HepG2 (cell line): ENCODE results near the gene SSNA1. TPM values are rescaled to one million over a fixed set of nuclear protein-coding genes. Genes with fewer than 3 reads are reported as not detected.
A peak's percentile ranks its signal among the peaks of the same experiment; 100 is the strongest.

Experiments used
- ATAC-seq: fragments of 200-7000 bp; cut with Tn5 transposase; 3 replicates; pipeline ENCODE4 v1.9.1; 2020; ENCODE audit warnings: mild to moderate bottlenecking, moderate library complexity
- BruUV-seq: library from RNA; stranded (reverse); fragments of 400-500 nt; replicated peaks from 2 replicates; lab custom pipeline; 2021; lab: Mats Ljungman, UMichigan
- CTCF ChIA-PET: fragments of 300-600 bp; formaldehyde crosslinking; extraction: SDS; loops from one replicate; lab custom pipeline; 2021; ENCODE audit warnings: low total read pairs, inconsistent platforms, low intra/inter-chr PET ratio; lab: Yijun Ruan, JAX
- POLR2A ChIA-PET: fragments of 350-600 bp; sonication (Branson Sonifier 250); formaldehyde crosslinking; loops from one replicate; lab custom pipeline; 2020; ENCODE audit warnings: antibody characterized with exemption, inconsistent platforms; lab: Yijun Ruan, JAX
- DNase-seq: peaks from one replicate; pipeline ENCODE4 v3.0.0-alpha.2; 2015; ENCODE audit warnings: low spot score
- FAIRE-seq: peaks from 3 replicates; lab custom pipeline; 2011; peaks lifted over from hg19 to GRCh38; lab: Jason Lieb, UNC
- H2AFZ ChIP-seq: one replicate; pipeline ENCODE4 v1.6.1; 2011; ENCODE audit warnings: low read length, inconsistent platforms
- H3K27ac ChIP-seq: fragments of 300-600 bp; 3 replicates; pipeline ENCODE4 v1.8.0; 2011; ENCODE audit warnings: mixed run types, mild to moderate bottlenecking, mixed read lengths, low read length, inconsistent platforms; ENCODE audit not compliant: insufficient read depth; ENCODE audit errors: extremely low read length
- H3K27me3 ChIP-seq, 2 experiments: fragments of 200-600 bp in 1 of 2; 2 replicates in 1 of 2; 3 replicates in 1 of 2; pipeline versions ENCODE4 v1.6.0 to v1.8.0; 2011; ENCODE audit warnings: low read length in 2 of 2, mild to moderate bottlenecking in 2 of 2, moderate library complexity in 2 of 2, inconsistent platforms in 1 of 2; ENCODE audit not compliant: insufficient read depth in 2 of 2, control insufficient read depth in 1 of 2
- H3K36me3 ChIP-seq, 2 experiments: fragments of 200-600 bp in 1 of 2; replicated peaks in 1 of 2; 2 replicates in 1 of 2; 3 replicates in 1 of 2; pipeline versions ENCODE4 v1.5.1 to v1.8.0; 2011; ENCODE audit warnings: low read length in 2 of 2, inconsistent platforms in 1 of 2; ENCODE audit not compliant: insufficient read depth in 2 of 2, control insufficient read depth in 1 of 2
- H3K4me1 ChIP-seq: 2 replicates; pipeline ENCODE4 v1.5.1; 2012; ENCODE audit warnings: low read length, inconsistent platforms; ENCODE audit not compliant: insufficient read depth
- H3K4me2 ChIP-seq: 2 replicates; pipeline ENCODE4 v1.6.0; 2011; ENCODE audit warnings: low read depth, low read length, inconsistent platforms
- H3K4me3 ChIP-seq, 3 experiments: fragments of 200-600 bp in 1 of 3; sonication (generic), shearing (Covaris generic) in 1 of 3; replicated peaks in 1 of 3; 2 replicates each; pipeline ENCODE4 v1.5.1; 2011 to 2016; ENCODE audit warnings: low read length in 3 of 3, inconsistent platforms in 2 of 3, low read depth in 2 of 3, mild to moderate bottlenecking in 2 of 3, control low read depth in 1 of 3, mixed read lengths in 1 of 3; ENCODE audit not compliant: insufficient read depth in 1 of 3
- H3K79me2 ChIP-seq: one replicate; pipeline ENCODE4 v1.6.1; 2011; ENCODE audit warnings: low read length, inconsistent platforms; ENCODE audit not compliant: insufficient read depth
- H3K9ac ChIP-seq: 2 replicates; pipeline ENCODE4 v1.6.0; 2011; ENCODE audit warnings: mild to moderate bottlenecking, low read depth, low read length, inconsistent platforms; ENCODE audit not compliant: insufficient read depth
- H3K9me3 ChIP-seq: 2 replicates; pipeline ENCODE4 v1.5.1; 2012; ENCODE audit warnings: mild to moderate bottlenecking, low read length
- H4K20me1 ChIP-seq: 2 replicates; pipeline ENCODE4 v1.6.0; 2011; ENCODE audit warnings: inconsistent platforms, mild to moderate bottlenecking, low read length, moderate library complexity; ENCODE audit not compliant: insufficient read depth
- SP1 ChIP-seq, 2 experiments: fragments of 450-650 bp in 1 of 2; sonication (generic) in 1 of 2; formaldehyde crosslinking in 1 of 2; IDR thresholded peaks; 2 replicates each; pipeline versions ENCODE4 v1.4.0 to v1.6.1; 2016 to 2020; ENCODE audit warnings: missing genetic modification reagents in 1 of 2
- ZNF432 ChIP-seq: sonication (generic); formaldehyde crosslinking; IDR thresholded peaks from 2 replicates; pipeline ENCODE4 v1.5.0; 2020; ENCODE audit warnings: missing genetic modification reagents, mild to moderate bottlenecking, borderline replicate concordance
- WGBS: methylation state at CpG from one replicate; pipeline ENCODE4 v1.1.6; 2017; ENCODE audit warnings: low lambda C conversion rate; 5-methylcytosine and 5-hydroxymethylcytosine counted together
- in situ Hi-C: cut with HindIII; loops from 2 replicates; pipeline ENCODE4 v1.10.0; 2017; ENCODE audit warnings: low pct_unique_long_range_greater_than_20kb; ENCODE audit not compliant: extremely low pct_ligation_motif_present
- intact Hi-C: fragments of 100-400 bp; cut with micrococcal nuclease; formaldehyde crosslinking; loops from one replicate; pipeline ENCODE4 v1.10.0; 2022; ENCODE audit not compliant: unreplicated experiment
- polyA plus RNA-seq, 8 experiments: library from polyadenylated mRNA; depleted of rRNA in 3 of 8; stranded (reverse) in 7 of 8; unstranded in 1 of 8; fragments of >200 nt; fragmentation: Illumina TruSeq in 4 of 8; extraction: Trizol in 4 of 8; gene quantifications; 2 replicates each; pipeline versions ENCODE4 v1.2.1 to v1.2.3, GENCODE V29; 2011 to 2016; ENCODE audit warnings: low read depth in 4 of 8, missing spikeins in 1 of 8, mixed read lengths in 1 of 8; ENCODE audit not compliant: insufficient read depth in 1 of 8
- total RNA-seq, 5 experiments: library from RNA; depleted of rRNA; stranded (reverse); fragments of >200 nt; fragmentation: Illumina TruSeq; extraction: Trizol; gene quantifications; 2 replicates each; pipeline ENCODE4 v1.2.3, GENCODE V29; 2016; ENCODE audit warnings: low read depth in 1 of 5
- TF ChIP-seq, protein P1 (sequence below): sonication (generic); formaldehyde crosslinking; IDR thresholded peaks from 2 replicates; pipeline ENCODE4 v1.4.0; 2020; ENCODE audit warnings: mild to moderate bottlenecking, missing genetic modification reagents
- TF ChIP-seq, protein P2 (sequence below): sonication (generic); IDR thresholded peaks from 2 replicates; pipeline ENCODE4 v1.6.1; 2016; ENCODE audit warnings: low read depth, borderline replicate concordance
- TF ChIP-seq, protein P3 (sequence below): sonication (generic); formaldehyde crosslinking; IDR thresholded peaks from 2 replicates; pipeline ENCODE4 v1.4.0; 2020; ENCODE audit warnings: missing genetic modification reagents
- TF ChIP-seq, protein P4 (sequence below): sonication (generic); formaldehyde crosslinking; IDR thresholded peaks from 2 replicates; pipeline ENCODE4 v1.9.0; 2021; ENCODE audit warnings: missing genetic modification reagents, mild to moderate bottlenecking, borderline replicate concordance
- TF ChIP-seq, protein P5 (sequence below): sonication (generic); formaldehyde crosslinking; IDR thresholded peaks from 2 replicates; pipeline ENCODE4 v1.5.1; 2020; ENCODE audit warnings: mild to moderate bottlenecking, missing genetic modification reagents, moderate library complexity

Gene SSNA1
- total and polyA plus RNA-seq, 2 of the 13 experiments (the other 11 are each of a cell fraction or from before 2014, with no cell fraction given) = 35.9 to 49.4 TPM

DNA sequence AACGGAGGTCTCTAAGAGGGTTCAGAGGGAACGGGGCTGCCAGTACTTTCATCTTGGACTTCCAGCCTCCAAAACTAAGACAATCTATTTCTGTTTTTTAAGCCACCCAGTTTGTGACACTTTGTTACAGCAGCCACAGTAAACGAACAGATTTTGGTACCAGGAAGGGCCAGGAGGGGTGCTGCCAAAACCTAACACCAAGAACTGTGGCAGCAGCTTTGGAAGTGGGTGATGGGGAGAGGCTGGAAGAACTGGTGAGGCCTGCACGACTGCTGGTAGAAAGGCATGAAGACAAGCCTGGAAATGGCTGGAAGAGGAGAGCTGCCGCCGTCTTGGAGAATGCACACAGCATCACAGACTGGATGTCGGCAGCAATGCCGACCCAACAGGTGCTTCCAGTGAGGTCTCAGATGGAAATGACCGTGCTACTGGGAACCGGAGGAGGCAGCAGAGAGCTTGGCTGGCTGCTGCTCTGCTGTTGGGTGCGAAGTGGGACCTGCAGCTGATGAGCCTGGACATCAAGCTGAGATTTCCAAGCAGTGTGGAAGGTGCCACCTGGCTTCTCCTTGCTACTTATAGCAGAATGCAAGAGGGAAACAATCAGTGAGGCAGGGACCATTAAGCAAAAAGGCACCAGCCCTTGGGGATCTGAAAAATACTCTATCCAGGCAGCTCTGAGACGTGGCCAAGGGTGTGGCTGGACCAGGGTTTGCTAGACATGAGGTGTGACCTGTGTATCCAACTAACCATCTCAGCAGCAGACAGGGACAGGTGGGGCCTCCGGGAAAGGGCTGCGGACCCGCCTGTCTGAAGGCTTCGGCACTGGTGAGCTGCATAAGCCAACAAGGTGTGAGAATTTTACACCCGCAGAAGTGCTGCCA, 11.9 kb upstream of the SSNA1 start:
- ChIA-PET POLR2A (interaction anchor here (0.8 to 1.6 kb wide), 8 partner anchors 12 to 101 kb away, joined by 3 to 7 read pairs (median 3); partner anchors contain the start of genes ANAPC2, MAN1B1, RNF224 and SSNA1), CTCF (interaction anchor here (1.1 to 1.5 kb wide), 3 partner anchors 51 to 60 kb away, joined by 3 to 8 read pairs (median 3); partner anchors contain the start of gene RNF224)
- Histone ChIP-seq H3K4me1 (no peaks in the 10 kb centered on the region), H3K9me3 (no peaks in the 10 kb centered on the region), H3K79me2 (no peaks in the 10 kb centered on the region), H3K4me2 (no peak overlapping the region), H3K36me3 (peaks cover 8 to 11% of the 10 kb centered on the region in 2 experiments; a peak in 4 of 5 replicates), H2AFZ (no peak overlapping the region), H4K20me1 (no peaks in the 10 kb centered on the region), H3K27me3 (peaks cover 0 to 7% of the 10 kb centered on the region in 2 experiments; a peak in 2 of 5 replicates), H3K27ac (no peak overlapping the region), H3K4me3 (no peak overlapping the region), H3K9ac (no peak overlapping the region)
- intact Hi-C loops = loop anchor here (10.0 kb wide), 1 partner anchor 62 kb away; the partner anchor contains the start of gene DPP7
- WGBS = 36% methylated on average over 13 of the region's 17 CpGs
- BruUV-seq = no TSS peak
- ATAC-seq (peak; percentile 69), FAIRE-seq (peak; percentile 59), DNase-seq (peak; percentile 49)
- in situ Hi-C loops = no loop called here
- TF ChIP-seq, protein P1, sequence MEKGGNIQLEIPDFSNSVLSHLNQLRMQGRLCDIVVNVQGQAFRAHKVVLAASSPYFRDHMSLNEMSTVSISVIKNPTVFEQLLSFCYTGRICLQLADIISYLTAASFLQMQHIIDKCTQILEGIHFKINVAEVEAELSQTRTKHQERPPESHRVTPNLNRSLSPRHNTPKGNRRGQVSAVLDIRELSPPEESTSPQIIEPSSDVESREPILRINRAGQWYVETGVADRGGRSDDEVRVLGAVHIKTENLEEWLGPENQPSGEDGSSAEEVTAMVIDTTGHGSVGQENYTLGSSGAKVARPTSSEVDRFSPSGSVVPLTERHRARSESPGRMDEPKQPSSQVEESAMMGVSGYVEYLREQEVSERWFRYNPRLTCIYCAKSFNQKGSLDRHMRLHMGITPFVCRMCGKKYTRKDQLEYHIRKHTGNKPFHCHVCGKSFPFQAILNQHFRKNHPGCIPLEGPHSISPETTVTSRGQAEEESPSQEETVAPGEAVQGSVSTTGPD (CRISPR knock-in tag) = no peak
- TF ChIP-seq, protein P2, sequence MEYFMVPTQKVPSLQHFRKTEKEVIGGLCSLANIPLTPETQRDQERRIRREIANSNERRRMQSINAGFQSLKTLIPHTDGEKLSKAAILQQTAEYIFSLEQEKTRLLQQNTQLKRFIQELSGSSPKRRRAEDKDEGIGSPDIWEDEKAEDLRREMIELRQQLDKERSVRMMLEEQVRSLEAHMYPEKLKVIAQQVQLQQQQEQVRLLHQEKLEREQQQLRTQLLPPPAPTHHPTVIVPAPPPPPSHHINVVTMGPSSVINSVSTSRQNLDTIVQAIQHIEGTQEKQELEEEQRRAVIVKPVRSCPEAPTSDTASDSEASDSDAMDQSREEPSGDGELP = peak; percentile 13; the same call in 1 of the 2 replicates
- TF ChIP-seq, protein P3, sequence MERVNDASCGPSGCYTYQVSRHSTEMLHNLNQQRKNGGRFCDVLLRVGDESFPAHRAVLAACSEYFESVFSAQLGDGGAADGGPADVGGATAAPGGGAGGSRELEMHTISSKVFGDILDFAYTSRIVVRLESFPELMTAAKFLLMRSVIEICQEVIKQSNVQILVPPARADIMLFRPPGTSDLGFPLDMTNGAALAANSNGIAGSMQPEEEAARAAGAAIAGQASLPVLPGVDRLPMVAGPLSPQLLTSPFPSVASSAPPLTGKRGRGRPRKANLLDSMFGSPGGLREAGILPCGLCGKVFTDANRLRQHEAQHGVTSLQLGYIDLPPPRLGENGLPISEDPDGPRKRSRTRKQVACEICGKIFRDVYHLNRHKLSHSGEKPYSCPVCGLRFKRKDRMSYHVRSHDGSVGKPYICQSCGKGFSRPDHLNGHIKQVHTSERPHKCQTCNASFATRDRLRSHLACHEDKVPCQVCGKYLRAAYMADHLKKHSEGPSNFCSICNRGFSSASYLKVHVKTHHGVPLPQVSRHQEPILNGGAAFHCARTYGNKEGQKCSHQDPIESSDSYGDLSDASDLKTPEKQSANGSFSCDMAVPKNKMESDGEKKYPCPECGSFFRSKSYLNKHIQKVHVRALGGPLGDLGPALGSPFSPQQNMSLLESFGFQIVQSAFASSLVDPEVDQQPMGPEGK = 0 out of 2 replicates have a peak, but pooled peaks have one; percentile 21
- TF ChIP-seq SP1 (IDR thresholded peaks at IDR 0.05) (no peak), SP1 (CRISPR knock-in tag; IDR thresholded peaks at IDR 0.05) (no peak), ZNF432 (CRISPR knock-in tag) (no peak)
- TF ChIP-seq, protein P4, sequence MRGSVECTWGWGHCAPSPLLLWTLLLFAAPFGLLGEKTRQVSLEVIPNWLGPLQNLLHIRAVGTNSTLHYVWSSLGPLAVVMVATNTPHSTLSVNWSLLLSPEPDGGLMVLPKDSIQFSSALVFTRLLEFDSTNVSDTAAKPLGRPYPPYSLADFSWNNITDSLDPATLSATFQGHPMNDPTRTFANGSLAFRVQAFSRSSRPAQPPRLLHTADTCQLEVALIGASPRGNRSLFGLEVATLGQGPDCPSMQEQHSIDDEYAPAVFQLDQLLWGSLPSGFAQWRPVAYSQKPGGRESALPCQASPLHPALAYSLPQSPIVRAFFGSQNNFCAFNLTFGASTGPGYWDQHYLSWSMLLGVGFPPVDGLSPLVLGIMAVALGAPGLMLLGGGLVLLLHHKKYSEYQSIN = no peak
- TF ChIP-seq, protein P5, sequence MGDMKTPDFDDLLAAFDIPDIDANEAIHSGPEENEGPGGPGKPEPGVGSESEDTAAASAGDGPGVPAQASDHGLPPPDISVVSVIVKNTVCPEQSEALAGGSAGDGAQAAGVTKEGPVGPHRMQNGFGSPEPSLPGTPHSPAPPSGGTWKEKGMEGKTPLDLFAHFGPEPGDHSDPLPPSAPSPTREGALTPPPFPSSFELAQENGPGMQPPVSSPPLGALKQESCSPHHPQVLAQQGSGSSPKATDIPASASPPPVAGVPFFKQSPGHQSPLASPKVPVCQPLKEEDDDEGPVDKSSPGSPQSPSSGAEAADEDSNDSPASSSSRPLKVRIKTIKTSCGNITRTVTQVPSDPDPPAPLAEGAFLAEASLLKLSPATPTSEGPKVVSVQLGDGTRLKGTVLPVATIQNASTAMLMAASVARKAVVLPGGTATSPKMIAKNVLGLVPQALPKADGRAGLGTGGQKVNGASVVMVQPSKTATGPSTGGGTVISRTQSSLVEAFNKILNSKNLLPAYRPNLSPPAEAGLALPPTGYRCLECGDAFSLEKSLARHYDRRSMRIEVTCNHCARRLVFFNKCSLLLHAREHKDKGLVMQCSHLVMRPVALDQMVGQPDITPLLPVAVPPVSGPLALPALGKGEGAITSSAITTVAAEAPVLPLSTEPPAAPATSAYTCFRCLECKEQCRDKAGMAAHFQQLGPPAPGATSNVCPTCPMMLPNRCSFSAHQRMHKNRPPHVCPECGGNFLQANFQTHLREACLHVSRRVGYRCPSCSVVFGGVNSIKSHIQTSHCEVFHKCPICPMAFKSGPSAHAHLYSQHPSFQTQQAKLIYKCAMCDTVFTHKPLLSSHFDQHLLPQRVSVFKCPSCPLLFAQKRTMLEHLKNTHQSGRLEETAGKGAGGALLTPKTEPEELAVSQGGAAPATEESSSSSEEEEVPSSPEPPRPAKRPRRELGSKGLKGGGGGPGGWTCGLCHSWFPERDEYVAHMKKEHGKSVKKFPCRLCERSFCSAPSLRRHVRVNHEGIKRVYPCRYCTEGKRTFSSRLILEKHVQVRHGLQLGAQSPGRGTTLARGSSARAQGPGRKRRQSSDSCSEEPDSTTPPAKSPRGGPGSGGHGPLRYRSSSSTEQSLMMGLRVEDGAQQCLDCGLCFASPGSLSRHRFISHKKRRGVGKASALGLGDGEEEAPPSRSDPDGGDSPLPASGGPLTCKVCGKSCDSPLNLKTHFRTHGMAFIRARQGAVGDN = 0 out of 2 replicates have a peak, but pooled peaks have one; percentile 25
